Fibroblast of lung (primary cell): ENCODE data around the gene KANSL2. TPM values are rescaled to one million over a fixed set of nuclear protein-coding genes. Genes with fewer than 3 reads are reported as not detected.
"Not testable (repeated sequence)": the region's sequence is repeated elsewhere in the genome, so short reads cannot be mapped to it uniquely, and the experiment has no call there.

Source experiments
- DNase-seq, 2 donors: peaks; one replicate each; pipeline versions ENCODE4 v3.0.0 to v3.0.0-alpha.2; 2010; ENCODE audit warnings: low read depth in 2 of 2
- H2AFZ ChIP-seq: 2 replicates; pipeline ENCODE4 v1.5.1; 2012; ENCODE audit warnings: low read length, control low read depth, inconsistent platforms
- H3K27ac ChIP-seq: 2 replicates; pipeline ENCODE4 v1.5.1; 2011; ENCODE audit warnings: low read length, control low read depth; ENCODE audit not compliant: insufficient read depth
- H3K27me3 ChIP-seq: 2 replicates; pipeline ENCODE4 v1.5.1; 2011; ENCODE audit warnings: mild to moderate bottlenecking, low read length; ENCODE audit not compliant: control insufficient read depth, insufficient read depth
- H3K36me3 ChIP-seq: 2 replicates; pipeline ENCODE4 v1.5.1; 2011; ENCODE audit warnings: low read length; ENCODE audit not compliant: control insufficient read depth, insufficient read depth
- H3K4me1 ChIP-seq: 2 replicates; pipeline ENCODE4 v1.5.1; 2011; ENCODE audit warnings: low read length; ENCODE audit not compliant: control insufficient read depth, insufficient read depth; ENCODE audit errors: extremely low read depth
- H3K4me2 ChIP-seq: 2 replicates; pipeline ENCODE4 v1.5.1; 2011; ENCODE audit warnings: low read length, control low read depth; ENCODE audit not compliant: insufficient read depth; ENCODE audit errors: extremely low read depth
- H3K4me3 ChIP-seq, 4 experiments: fragments of 200-600 bp in 1 of 4; sonication (generic) in 1 of 4; replicated peaks in 1 of 4; 2 replicates each; pipeline ENCODE4 v1.5.1; 2011 to 2016; ENCODE audit warnings: low read length in 4 of 4, low read depth in 3 of 4, mild to moderate bottlenecking in 3 of 4, control low read depth in 2 of 4, inconsistent platforms in 1 of 4, mixed read lengths in 1 of 4; ENCODE audit not compliant: insufficient read depth in 1 of 4; ENCODE audit errors: control extremely low read depth in 1 of 4
- H3K79me2 ChIP-seq: 2 replicates; pipeline ENCODE4 v1.5.1; 2012; ENCODE audit warnings: mild to moderate bottlenecking, low read length, inconsistent platforms; ENCODE audit not compliant: control insufficient read depth, insufficient read depth
- H3K9ac ChIP-seq: 2 replicates; pipeline ENCODE4 v1.5.1; 2011; ENCODE audit warnings: mild to moderate bottlenecking, low read length, control low read depth; ENCODE audit not compliant: insufficient read depth
- H3K9me3 ChIP-seq: 2 replicates; pipeline ENCODE4 v1.5.1; 2012; ENCODE audit warnings: low read depth, low read length; ENCODE audit not compliant: control insufficient read depth, insufficient read depth
- H4K20me1 ChIP-seq: 2 replicates; pipeline ENCODE4 v1.5.1; 2011; ENCODE audit warnings: low read length; ENCODE audit not compliant: control insufficient read depth, insufficient read depth; ENCODE audit errors: extremely low read depth
- CTCF ChIP-seq, 2 donors: IDR thresholded peaks in 1 of 2; conservative IDR thresholded peaks in 1 of 2; 1 replicate in 1 of 2; 2 replicates in 1 of 2; pipeline ENCODE4 v1.5.1; 2011 to 2012; ENCODE audit warnings: low read length in 2 of 2, control low read depth in 1 of 2, inconsistent platforms in 1 of 2, low read depth in 1 of 2, mild to moderate bottlenecking in 1 of 2
- EZH2 ChIP-seq: IDR thresholded peaks from 2 replicates; pipeline ENCODE4 v1.5.1; 2012; ENCODE audit warnings: low read length, control low read depth, mild to moderate bottlenecking; ENCODE audit errors: missing control alignments
- polyA plus RNA-seq, 2 donors: library from polyadenylated mRNA; depleted of rRNA in 1 of 2; stranded (reverse) in 1 of 2; unstranded in 1 of 2; fragments of >200 nt; gene quantifications; 2 replicates each; pipeline ENCODE4 v1.2.1, GENCODE V29; 2011 to 2012; ENCODE audit warnings: missing spikeins in 1 of 2
- total RNA-seq: library from RNA; depleted of rRNA; stranded (reverse); fragments of >200 nt; gene quantifications from 2 replicates; pipeline ENCODE4 v1.2.1, GENCODE V29; 2014

KANSL2 gene
- total and polyA plus RNA-seq, 2 donors (not counting 1 experiment from before 2014, with no cell fraction given): 38.8 to 51.2 TPM

GRCh38 chr12:48686037-48686595, 4.1 kb upstream of the KANSL2 start:
- Histone ChIP-seq H3K27ac (no peak overlapping the region), H3K9ac (no peak overlapping the region), H4K20me1 (no peaks in the 10 kb centered on the region), H2AFZ (no peak overlapping the region), H3K36me3 (no peaks in the 10 kb centered on the region), H3K79me2 (peaks cover 9% of the 10 kb centered on the region), H3K27me3 (no peaks in the 10 kb centered on the region), H3K9me3 (no peaks in the 10 kb centered on the region), H3K4me3 (no peak overlapping the region), H3K4me1 (no peaks in the 10 kb centered on the region), H3K4me2 (no peak overlapping the region)
- TF ChIP-seq EZH2 (no peak), CTCF (conservative IDR thresholded peaks at IDR 0.05 in 1 of 2, IDR thresholded peaks at IDR 0.05 in 1 of 2; ENCODE audit: low read depth in 1 of 2, low read length in 2 of 2) (no peak)
- DNase-seq: no peak

DNA sequence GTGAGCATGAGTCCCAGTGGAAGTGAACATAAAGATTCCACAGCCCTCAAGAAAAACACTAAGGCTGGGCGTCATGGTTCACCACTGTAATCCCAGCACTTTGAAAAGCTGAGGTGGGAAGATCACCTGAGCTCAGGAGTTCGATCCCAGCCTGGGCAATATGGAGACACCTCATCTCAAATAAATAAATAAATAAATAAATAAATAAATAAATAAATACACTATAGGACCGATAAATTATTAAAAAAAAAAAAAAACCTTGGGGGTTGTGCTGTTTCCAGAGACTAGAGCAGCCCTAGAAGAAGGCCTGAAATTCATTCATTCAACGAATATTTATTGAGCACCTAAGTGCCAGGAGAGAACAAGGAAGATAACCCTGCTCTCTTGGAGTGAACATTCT, 1.5 kb upstream of the KANSL2 start:
- no peak for TF ChIP-seq EZH2
- no peak for TF ChIP-seq CTCF (conservative IDR thresholded peaks at IDR 0.05 in 1 of 2, IDR thresholded peaks at IDR 0.05 in 1 of 2; ENCODE audit: low read depth in 1 of 2, low read length in 2 of 2)
- Histone ChIP-seq H3K27ac (no peak overlapping the region), H4K20me1 (no peaks in the 10 kb centered on the region), H3K9me3 (no peaks in the 10 kb centered on the region), H3K4me1 (peaks cover 7% of the 10 kb centered on the region), H3K9ac (no peak overlapping the region), H3K36me3 (peaks cover 5% of the 10 kb centered on the region), H3K79me2 (peaks cover 34% of the 10 kb centered on the region), H3K27me3 (no peaks in the 10 kb centered on the region), H2AFZ (no peak overlapping the region), H3K4me3 (no peak overlapping the region), H3K4me2 (no peak overlapping the region)
- DNase-seq: no peak

DNA sequence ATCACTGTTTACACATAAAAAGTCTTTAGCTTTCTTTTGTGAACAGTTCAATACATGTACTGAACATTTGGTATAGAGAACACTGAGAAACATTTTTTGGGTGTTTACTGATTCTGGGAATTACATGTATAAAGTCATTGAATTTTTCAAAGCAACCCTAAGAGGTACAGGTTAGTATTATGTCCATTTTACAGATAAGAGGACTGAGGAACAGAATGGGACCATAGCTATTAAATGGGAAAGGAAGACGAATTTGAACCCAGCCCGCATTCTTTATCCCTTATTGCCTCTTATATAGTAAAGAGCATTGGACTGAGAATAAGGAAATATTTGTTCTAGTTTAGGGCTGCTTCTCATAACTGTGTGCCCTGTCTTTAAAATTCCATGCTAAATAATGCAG, 889 bp upstream of the KANSL2 start:
- Histone ChIP-seq H3K36me3 (peaks cover 5% of the 10 kb centered on the region), H3K4me2 (no peak overlapping the region), H3K4me3 (peak overlapping the region in 2 of 4 experiments; percentile 96 to 98), H4K20me1 (no peaks in the 10 kb centered on the region), H3K9me3 (no peaks in the 10 kb centered on the region), H3K4me1 (peaks cover 7% of the 10 kb centered on the region), H3K27me3 (no peaks in the 10 kb centered on the region), H3K9ac (no peak overlapping the region), H3K27ac (no peak overlapping the region), H2AFZ (no peak overlapping the region), H3K79me2 (peaks cover 40% of the 10 kb centered on the region)
- TF ChIP-seq EZH2 (no peak), CTCF (conservative IDR thresholded peaks at IDR 0.05 in 1 of 2, IDR thresholded peaks at IDR 0.05 in 1 of 2; ENCODE audit: low read depth in 1 of 2, low read length in 2 of 2) (no peak)
- no peak for DNase-seq

- H2AFZ ChIP-seq: peak overlapping the region; percentile 91
- not testable (repeated sequence) for H3K4me1 ChIP-seq, H3K9me3 ChIP-seq, DNase-seq, H3K27me3 ChIP-seq, H4K20me1 ChIP-seq, H3K36me3 ChIP-seq, H3K9ac ChIP-seq, H3K27ac ChIP-seq
- H3K4me2 ChIP-seq: peak overlapping the region; percentile 78
- H3K79me2 ChIP-seq: peaks cover 42% of the 10 kb centered on the region
- H3K4me3 ChIP-seq: peak overlapping the region; percentile 49 to 98 (median 82)
These were observed 481 bp upstream of the KANSL2 start for GRCh38 chr12:48682533-48682905.
